ENCODE results near the gene SASH1. TPM values are rescaled to one million over a fixed set of nuclear protein-coding genes. Genes with fewer than 3 reads are reported as not detected.

SASH1 gene
- total RNA-seq, 3 donors from 2014 or later = 107 to 304 (median 145) TPM

GRCh38 chr6:148317051-148317450, 25.6 kb upstream of the SASH1 start:
- no peak for TF ChIP-seq CTCF (IDR thresholded peaks at IDR 0.05)
- TF ChIP-seq POLR2AphosphoS5 (IDR thresholded peaks at IDR 0.05) = no peak
- no peak for TF ChIP-seq POLR2A (IDR thresholded peaks at IDR 0.05)
- no peaks in the 10 kb centered on the region for H3K27me3 ChIP-seq
- no peaks in the 10 kb centered on the region for H3K4me1 ChIP-seq

DNA sequence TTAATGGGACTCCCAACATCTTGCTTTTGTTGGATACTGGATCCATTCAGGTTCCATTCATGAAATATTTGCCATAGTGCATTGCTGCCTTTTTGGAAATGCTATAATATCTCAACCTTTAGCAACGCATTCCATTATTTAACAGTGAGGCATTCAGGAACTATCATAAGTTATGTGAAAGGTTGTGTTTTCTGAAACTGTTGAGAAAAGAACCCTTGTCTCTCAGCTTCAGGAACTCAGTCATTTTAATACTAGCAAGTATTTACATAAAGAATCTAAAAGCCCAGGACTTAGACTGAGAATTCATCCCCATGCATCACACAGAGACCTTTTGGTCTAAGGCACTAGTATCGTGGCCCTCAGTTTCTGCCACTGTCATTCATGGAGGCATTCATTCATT, 24.9 kb upstream of the SASH1 start:
- DNase-seq (ENCODE audit: low spot score in 2 of 2) = no peak
- no peaks in the 10 kb centered on the region for H3K36me3 ChIP-seq
- intact Hi-C loops (cut with DNase I; ENCODE audit: low total_unique reads) = no loop called here

More at GRCh38 chr6:148317051-148317450, 25.6 kb upstream of the SASH1 start:
- Histone ChIP-seq H3K27ac (no peak overlapping the region), H3K36me3 (no peaks in the 10 kb centered on the region), H3K9me3 (no peaks in the 10 kb centered on the region), H3K4me3 (no peak overlapping the region)
- intact Hi-C loops (cut with DNase I; ENCODE audit: low total_unique reads) = no loop called here
- DNase-seq (ENCODE audit: low spot score in 2 of 2) = no peak

GRCh38 chr6:148322704-148323103, 19.9 kb upstream of the SASH1 start:
- no peak for TF ChIP-seq POLR2AphosphoS5 (IDR thresholded peaks at IDR 0.05)
- intact Hi-C loops (cut with DNase I; ENCODE audit: low total_unique reads) = no loop called here
- Histone ChIP-seq H3K27me3 (no peaks in the 10 kb centered on the region), H3K4me3 (no peak overlapping the region), H3K9me3 (no peaks in the 10 kb centered on the region), H3K27ac (no peak overlapping the region), H3K4me1 (no peaks in the 10 kb centered on the region), H3K36me3 (no peaks in the 10 kb centered on the region)
- no peak for DNase-seq (ENCODE audit: low spot score in 2 of 2)

More for the DNA sequence above, 24.9 kb upstream of the SASH1 start:
- Histone ChIP-seq H3K4me3 (no peak overlapping the region), H3K4me1 (no peaks in the 10 kb centered on the region), H3K27ac (no peak overlapping the region), H3K9me3 (no peaks in the 10 kb centered on the region), H3K27me3 (no peaks in the 10 kb centered on the region)
- TF ChIP-seq CTCF (IDR thresholded peaks at IDR 0.05) = no peak
- no peak for TF ChIP-seq POLR2A (IDR thresholded peaks at IDR 0.05)
- no peak for TF ChIP-seq POLR2AphosphoS5 (IDR thresholded peaks at IDR 0.05)

DNA sequence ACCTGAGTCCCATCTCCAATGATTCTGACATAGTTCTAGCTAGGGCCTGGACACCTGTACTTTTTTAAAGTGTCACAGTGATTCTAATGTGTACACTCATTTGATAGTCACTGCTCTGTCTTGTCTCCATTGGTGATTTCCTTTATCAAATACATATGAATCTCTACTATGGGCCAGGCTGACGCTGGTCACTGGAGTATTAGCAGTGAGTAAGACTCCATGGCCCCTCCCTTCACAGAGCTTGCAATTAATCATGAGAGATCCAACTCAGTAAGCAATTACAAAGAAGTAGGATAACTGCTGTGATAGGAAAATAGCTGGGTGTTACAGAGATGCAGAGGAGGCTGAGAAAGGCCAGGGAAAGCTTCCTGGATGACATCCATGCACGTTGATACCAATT, 19.3 kb upstream of the SASH1 start:
- H3K4me3 ChIP-seq = no peak overlapping the region
- H3K9me3 ChIP-seq = no peaks in the 10 kb centered on the region
- H3K27ac ChIP-seq = no peak overlapping the region
- intact Hi-C loops (cut with DNase I; ENCODE audit: low total_unique reads) = no loop called here
- no peak for DNase-seq (ENCODE audit: low spot score in 2 of 2)
- no peaks in the 10 kb centered on the region for H3K27me3 ChIP-seq
- H3K36me3 ChIP-seq = no peaks in the 10 kb centered on the region
- TF ChIP-seq POLR2A (IDR thresholded peaks at IDR 0.05) (no peak), POLR2AphosphoS5 (IDR thresholded peaks at IDR 0.05) (no peak), CTCF (IDR thresholded peaks at IDR 0.05) (no peak)
- no peaks in the 10 kb centered on the region for H3K4me1 ChIP-seq

GRCh38 chr6:148324297-148324985, 18.2 kb upstream of the SASH1 start:
- intact Hi-C loops (cut with DNase I; ENCODE audit: low total_unique reads) = no loop called here
- no peak overlapping the region for H3K4me3 ChIP-seq
- no peaks in the 10 kb centered on the region for H3K9me3 ChIP-seq
- no peak overlapping the region for H3K27ac ChIP-seq
- H3K4me1 ChIP-seq = peaks cover 0 to 6% of the 10 kb centered on the region in 2 donors
- no peak for TF ChIP-seq CTCF (IDR thresholded peaks at IDR 0.05)
- no peak for TF ChIP-seq POLR2A (IDR thresholded peaks at IDR 0.05)
- no peak for TF ChIP-seq POLR2AphosphoS5 (IDR thresholded peaks at IDR 0.05)
- no peaks in the 10 kb centered on the region for H3K36me3 ChIP-seq
- no peaks in the 10 kb centered on the region for H3K27me3 ChIP-seq
- no peak for DNase-seq (ENCODE audit: low spot score in 2 of 2)
